ENCODE results near the gene FNDC11.

The FNDC11 gene

DNA sequence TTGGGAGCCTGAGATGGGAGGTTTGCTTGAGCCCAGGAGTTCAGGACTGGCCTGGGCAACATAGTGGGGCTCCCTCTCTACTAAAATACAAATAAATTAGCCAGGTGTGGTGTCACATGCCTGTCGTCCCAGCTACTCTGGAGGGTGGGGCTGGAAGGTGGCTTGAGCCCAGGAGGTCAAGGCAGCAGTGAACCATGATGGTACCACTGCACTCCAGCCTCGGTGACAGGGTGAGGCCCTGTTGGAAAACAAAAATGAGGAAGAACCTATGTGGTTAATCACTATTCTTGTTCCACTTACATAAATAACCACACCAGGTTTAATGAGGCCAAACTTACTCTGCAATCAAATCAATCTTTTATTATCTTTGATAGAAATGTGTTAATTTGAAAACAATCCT, 28.0 kb upstream of the FNDC11 start:
- no peak for DNase-seq

GRCh38 chr20:63527184-63527583, 26.8 kb upstream of the FNDC11 start:
- no peak for DNase-seq

- no peak for DNase-seq
Measured at GRCh38 chr20:63529180-63529860, 24.6 kb upstream of the FNDC11 start.

DNA sequence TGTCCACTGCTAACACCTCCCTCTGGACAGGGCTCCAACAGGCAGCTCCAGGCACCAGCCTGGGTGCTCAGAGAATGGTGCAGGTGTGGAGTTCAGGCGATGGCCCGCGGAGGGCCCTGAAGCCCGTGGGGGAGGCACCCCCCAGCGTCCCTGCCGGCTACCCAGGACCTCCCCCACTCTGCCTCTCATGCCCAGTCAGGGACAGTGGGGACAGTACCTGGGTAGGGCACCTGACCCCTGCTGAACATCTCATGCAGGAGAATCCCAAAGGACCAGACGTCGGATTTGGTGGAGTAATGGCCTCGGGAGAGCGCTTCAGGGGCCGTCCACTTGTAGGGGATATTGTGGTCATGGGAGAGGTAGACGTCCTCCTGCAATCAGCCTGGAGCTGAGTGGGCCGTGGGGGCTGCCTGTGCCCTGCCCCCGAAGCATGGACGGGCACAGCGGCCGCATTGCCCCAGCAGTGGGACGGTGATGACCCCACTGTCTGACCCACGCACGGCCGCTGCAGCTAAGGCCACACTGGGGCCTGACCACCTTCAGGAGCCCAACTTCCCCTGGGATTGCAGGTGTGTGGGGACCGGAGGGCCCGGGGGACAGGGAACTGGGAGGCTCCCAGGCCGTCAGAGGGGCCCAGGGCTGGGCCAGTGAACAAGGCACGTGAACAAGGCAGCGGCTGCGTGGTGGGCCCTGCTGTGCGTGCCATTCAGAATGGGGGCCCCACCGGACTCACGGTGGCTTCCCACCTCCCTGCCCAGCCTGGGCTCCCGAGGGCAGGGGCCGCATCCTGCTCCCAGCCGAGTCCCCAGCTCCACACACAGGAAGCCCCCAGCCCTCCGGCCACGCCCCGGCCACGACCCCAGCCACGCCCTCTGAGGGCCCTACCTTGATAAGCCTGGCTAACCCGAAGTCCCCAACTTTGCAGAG, 23.8 kb upstream of the FNDC11 start:
- no peak for DNase-seq

DNA sequence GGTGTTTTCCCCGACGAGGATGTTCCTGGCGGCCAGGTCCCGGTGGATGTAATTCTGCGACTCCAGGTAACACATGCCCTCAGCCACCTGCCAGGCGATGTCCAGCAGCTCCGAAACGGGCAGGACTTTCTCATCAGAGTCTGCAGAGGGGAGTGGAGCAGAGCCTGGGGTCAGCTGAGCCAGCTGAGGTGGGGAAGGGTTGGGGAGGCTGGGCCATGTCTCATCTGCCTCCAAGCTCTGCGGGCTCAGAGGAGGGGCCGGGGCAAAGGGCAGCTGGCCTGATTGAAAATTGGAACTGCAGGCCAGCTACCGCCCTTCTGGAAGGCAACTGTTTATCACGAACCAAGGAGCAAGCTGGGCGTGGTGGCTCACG, 23.2 kb upstream of the FNDC11 start:
- no peak for DNase-seq

- DNase-seq: peak; percentile 11
Measured at GRCh38 chr20:63531686-63532448, 22.1 kb upstream of the FNDC11 start.

- no peak for DNase-seq
Measured at GRCh38 chr20:63532449-63532971, 21.4 kb upstream of the FNDC11 start.

DNA sequence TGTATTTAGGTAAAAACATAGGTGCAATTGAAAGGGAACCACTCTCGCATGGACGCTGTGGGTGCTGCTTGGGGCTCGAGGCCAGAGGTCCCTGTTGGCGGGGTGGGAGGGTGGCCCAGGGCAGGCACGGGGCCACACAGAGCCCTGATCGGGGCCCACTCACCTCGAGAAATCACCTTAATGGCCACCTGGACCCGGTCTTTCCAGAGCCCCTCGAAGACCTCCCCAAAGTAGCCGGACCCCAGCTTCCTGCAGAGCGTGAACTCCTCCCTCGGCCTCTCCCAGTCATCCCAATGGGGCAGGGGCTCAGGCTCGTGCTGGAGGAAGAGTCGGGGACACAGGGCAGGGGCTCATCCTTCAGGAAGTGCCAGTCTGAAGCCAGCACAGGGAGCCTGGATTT, 20.6 kb upstream of the FNDC11 start:
- no peak for DNase-seq

DNA sequence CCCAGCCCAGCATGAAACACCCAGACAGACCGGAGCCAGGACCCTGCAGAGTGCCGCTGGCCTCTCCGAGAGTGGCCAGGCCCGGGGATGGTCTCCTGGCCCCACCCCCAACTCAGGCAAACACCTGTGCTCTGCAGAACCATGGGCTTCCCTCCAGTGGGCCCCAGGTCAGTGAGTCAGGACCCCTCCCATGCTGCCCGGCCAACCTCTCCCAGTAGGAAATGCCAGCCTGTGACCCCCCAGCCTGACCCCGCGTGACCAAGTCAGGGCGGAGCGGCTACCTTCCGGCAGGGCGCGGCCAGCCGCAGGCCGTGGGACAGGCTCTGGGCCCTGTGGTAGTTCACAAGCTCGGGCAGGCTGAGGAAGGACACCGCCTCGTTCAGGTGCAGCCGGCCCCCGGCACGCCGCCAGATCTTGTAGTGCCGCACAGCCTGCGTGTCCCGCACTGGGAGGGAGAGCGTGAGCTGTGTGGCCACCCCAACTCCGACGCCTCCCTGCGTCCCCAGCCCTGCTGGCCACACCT, 20.0 kb upstream of the FNDC11 start:
- no peak for DNase-seq

- DNase-seq: no peak
Measured at GRCh38 chr20:63534427-63534830, 19.5 kb upstream of the FNDC11 start.

DNA sequence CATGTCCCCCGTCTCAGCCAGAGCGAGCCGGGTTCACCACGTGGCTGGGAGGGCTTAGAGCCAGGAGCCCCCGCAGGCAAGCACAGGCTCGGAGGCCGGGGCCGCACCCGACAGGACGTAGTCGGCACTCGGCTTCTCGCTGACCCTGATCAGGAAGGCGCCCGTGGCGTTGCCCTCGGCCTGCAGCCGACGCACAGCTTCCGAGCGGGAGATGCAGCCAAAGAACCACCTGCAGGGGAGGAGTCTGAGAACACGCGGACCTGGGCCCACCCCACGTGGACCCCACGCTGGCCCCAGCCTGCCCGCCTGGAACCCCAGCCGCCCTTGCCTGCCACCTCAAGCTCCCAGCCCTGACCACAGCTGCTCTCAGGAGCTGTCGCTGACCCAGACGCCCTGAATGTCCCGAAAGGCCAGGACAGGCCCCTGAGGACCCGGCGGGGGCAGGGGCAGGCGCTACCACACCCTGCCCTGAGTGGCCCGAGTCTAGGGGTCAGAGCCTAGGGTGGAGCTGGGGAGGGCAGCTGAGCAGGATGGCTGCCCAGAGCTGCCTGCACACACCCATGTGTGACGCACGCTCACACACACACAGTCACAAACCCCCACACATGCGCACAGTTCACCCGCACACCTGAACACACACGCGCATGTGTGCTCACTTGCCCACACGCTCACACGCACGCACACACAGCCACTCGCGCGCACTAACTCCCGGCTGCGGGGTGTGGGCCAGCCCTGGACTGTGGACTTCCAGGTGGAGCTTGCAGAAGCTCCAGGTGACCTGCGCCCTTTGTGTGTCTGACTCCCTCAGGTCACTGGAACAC, 18.9 kb upstream of the FNDC11 start:
- no peak for DNase-seq

DNA sequence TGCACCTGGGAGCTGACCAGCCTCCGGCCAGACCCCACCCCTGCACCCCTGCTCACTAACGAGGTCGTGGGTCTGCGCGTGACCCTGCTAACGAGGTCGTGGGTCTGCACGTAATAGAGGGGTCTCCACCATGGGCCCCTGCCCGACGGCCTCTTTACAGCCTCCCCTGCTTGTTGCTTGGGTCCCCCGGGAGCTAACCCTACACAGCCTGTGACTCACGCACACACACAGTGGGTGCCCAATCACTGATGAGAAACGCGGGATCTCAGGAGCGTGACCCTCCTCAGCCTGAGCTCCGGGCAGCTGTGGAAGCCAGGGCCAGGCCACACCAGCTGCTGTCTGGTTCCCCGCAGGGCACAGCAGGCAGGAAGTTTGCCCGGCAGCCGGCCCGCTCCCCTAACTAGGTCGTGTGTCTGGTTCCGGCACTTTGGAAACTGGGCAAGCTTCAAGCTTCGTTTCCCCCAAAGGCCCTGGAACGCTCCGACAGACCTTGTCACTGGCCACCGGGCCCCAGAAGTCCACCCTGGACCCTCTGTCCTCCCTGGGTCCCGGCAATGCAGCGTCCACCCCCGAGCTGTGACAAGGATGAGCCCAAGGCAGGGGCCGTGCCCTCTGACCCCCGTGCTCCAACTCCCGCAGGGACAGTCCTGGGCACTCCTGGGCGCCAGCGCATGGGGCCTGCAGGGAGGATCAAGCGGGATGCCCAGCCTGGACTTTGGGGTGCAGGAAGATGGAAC, 17.6 kb upstream of the FNDC11 start:
- DNase-seq: no peak

DNA sequence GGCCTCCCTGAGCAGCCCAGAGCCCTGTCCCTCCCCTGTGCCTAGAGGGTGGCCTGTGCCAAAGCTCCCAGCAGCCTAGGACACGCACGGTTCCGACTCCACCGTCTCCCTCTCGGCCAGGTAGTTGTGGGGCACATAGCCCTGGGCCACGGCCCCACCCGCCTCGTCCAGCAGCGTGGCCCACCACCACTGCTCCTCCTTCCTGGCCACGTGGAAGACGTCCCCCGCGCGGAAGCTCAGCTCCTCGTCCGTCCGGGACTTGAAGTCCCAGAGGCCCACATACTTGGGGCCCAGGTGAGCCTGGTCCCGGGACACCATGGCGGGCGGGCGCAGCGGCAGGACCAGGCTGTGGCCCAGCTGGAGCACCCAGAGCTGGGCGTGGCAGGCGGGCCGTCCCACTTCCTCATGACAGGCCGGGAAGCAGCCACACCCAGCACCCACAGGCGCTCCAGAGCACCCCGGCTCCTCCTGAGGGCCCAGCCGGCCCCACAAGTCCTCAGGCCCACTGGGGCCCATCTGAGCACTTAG, 16.9 kb upstream of the FNDC11 start, which contains the start of gene PTK6:
PTK6 (minus strand) TSS at position 380 of the 528 bp plus-strand sequence; CDS start at position 318, 62 bp downstream.
- DNase-seq: peak; percentile 61

GRCh38 chr20:63537525-63538203, 16.3 kb upstream of the FNDC11 start:
- peak; percentile 97 for DNase-seq

DNA sequence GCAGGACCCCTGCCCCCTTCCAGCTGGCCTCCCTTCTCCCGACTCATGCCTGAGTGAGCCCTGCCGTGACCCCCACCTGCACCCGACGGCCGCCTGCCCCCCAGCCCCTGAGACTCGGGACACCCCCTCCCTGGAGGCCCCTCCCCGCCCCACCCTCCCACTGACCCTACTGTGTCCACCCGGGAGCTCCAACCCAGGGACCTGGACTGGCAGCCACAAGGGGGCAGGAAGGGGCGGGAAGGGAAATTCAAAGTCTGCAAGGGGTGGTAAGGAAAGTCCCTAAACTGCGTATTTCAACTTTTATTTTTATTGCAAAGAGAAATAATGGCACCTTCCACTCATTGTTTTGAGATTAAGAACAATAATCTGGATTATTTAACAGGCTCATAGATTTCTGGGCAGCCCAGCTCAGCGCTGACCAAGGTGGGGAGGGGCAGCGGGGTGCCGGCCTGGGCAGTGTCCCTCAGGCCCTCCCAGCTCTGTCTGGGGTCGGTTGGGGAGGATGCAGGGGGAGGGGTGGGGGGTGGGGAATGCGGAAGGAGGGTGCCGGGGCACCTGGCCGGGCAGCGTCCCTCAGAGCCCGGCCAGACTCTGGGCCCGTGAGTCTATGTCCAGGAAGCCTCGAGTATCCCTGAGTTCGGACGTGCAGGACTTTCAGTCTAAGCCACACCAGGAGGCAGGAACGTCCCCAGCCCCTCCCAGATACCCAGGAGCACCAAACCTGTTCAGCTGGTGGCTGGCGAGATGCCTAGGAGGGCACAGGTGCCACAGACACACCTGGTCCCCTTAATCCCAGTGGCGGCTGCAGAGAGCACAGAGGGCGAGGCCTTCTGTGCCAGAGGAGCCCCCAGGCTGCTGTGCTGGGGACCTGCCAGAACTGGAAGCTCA, 15.5 kb upstream of the FNDC11 start:
- DNase-seq: peak; percentile 59

DNA sequence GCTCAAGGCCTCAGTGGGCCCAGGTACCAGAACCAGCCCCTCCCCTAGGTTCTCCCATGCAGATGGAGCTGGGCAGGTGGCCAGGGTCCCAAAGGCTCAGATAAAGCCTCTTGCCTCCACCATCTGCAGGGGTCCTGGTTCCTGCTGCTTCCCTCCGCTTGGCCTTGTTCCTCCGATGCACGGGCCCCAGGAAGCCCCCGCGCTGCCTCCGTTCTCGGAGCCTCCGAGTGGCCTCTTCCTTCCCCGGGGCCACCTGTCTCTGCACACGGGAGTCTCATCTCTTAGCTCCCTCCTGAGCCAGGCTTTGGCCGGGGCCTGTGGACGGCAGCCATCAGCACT, 14.9 kb upstream of the FNDC11 start:
- DNase-seq: no peak

DNA sequence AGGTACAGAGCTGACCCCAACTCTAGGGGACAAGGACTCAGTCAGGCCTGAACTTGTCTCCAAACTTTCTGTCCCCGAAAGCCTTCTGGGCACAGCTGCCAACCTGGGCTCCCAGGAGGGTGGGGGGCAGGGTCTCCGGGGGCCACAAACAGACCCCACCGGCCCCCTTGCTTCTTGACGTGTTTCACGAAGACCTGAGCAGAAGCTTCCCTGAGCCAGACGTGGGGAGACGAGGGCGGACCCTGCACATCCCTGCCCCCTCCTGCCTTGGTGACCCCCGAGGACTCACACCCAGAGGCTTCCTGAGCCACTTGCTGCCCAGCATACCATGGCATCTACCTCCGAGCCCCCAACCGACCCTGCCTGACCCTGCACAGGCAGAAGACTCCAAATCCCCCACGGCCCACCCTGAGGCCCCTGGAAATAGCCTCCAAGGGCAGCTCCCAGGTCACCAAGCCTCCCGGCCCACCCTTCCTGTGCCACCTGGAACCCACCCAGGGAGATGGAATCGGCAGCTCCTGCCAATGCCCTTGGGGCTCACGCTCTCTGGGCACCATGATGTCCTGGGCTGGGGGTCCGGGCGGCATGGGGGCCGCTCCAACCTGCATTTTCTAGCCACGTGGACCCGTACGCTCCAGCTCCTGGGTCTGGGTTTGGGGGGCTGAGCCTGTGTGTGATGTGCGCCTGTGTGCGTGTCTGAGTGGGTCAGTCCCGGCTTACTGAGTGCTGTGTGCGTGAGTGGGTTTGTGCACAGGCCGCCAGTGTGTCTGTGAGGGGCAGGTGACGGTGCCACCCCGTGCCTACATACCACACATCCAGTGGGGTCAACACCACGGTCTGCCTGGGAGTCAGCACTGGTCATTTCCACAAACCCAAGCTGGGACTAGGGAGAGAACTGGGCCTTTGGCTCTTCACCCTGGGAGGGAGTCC, 14.3 kb upstream of the FNDC11 start:
- DNase-seq: no peak
